Testis (tissue), 3 donors: ENCODE measurements around the gene WASHC3. TPM values are rescaled to one million over a fixed set of nuclear protein-coding genes. Genes with fewer than 3 reads are reported as not detected.

Experiments
- DNase-seq: peaks from one replicate; pipeline ENCODE4 v3.0.0-alpha.2; 2019
- H3K27ac ChIP-seq, 2 donors: fragments of 200-600 bp; sonication (generic); one replicate each; pipeline ENCODE4 v1.5.1; 2019
- H3K27me3 ChIP-seq: fragments of 200-600 bp; sonication (generic); one replicate; pipeline ENCODE4 v1.5.1; 2019
- H3K36me3 ChIP-seq: fragments of 200-600 bp; sonication (generic); one replicate; pipeline ENCODE4 v1.5.1; 2017; ENCODE audit warnings: low read depth; ENCODE audit errors: missing control alignments
- H3K4me1 ChIP-seq: fragments of 200-600 bp; sonication (generic); one replicate; pipeline ENCODE4 v1.5.1; 2019
- H3K4me3 ChIP-seq, 2 donors: fragments of 200-600 bp; sonication (generic); one replicate each; pipeline ENCODE4 v1.5.1; 2017 to 2019
- H3K9me3 ChIP-seq: fragments of 200-600 bp; sonication (generic); one replicate; pipeline ENCODE4 v1.5.1; 2017
- CTCF ChIP-seq, 3 experiments: fragments of 450-650 bp in 2 of 3; fragments of 200-600 bp in 1 of 3; sonication (generic) in 1 of 3; IDR thresholded peaks; one replicate each; pipeline ENCODE4 v1.5.1; 2016 to 2019; ENCODE audit warnings: antibody characterized with exemption in 3 of 3, mild to moderate bottlenecking in 2 of 3, moderate library complexity in 1 of 3
- POLR2A ChIP-seq: fragments of 450-650 bp; IDR thresholded peaks from one replicate; pipeline ENCODE4 v1.6.1; 2017; ENCODE audit warnings: antibody characterized with exemption, mild to moderate bottlenecking, moderate library complexity
- WGBS, 2 donors: methylation state at CpG; one replicate each; pipeline ENCODE4 v1.1.5; 2018; 5-methylcytosine and 5-hydroxymethylcytosine counted together
- intact Hi-C: fragments of 100-400 bp; cut with DNase I; formaldehyde crosslinking; loops from one replicate; pipeline ENCODE4 v1.15.1; 2023; ENCODE audit warnings: low total_unique reads
- polyA plus RNA-seq: library from polyadenylated mRNA; stranded (reverse); fragments of 350-450 nt; fragmentation: Illumina TruSeq; extraction: RNeasy Lipid Tissue Mini Kit (QIAGEN cat#74804); gene quantifications from one replicate; pipeline ENCODE4 v1.2.3, GENCODE V29; 2014; ENCODE audit warnings: low read depth, low replicate concordance; ENCODE audit not compliant: insufficient read depth
- total RNA-seq, 2 donors: library from RNA; depleted of rRNA; stranded (reverse); fragments of >200 nt; gene quantifications; one replicate each; pipeline ENCODE4 v1.2.3, GENCODE V29; 2016

Gene WASHC3
- total and polyA plus RNA-seq, 3 donors from 2014 or later, result 140 to 298 (median 192) TPM

- no peak overlapping the region for H3K4me3 ChIP-seq
- WGBS, 2 donors, result 38 to 39% methylated on average over 3 of the region's 3 CpGs
- H3K9me3 ChIP-seq, result no peaks in the 10 kb centered on the region
- intact Hi-C loops, result no loop called here
- no peak for TF ChIP-seq CTCF (IDR thresholded peaks at IDR 0.05)
- TF ChIP-seq POLR2A, result no peak
- H3K27me3 ChIP-seq, result no peaks in the 10 kb centered on the region
- peaks cover 10% of the 10 kb centered on the region for H3K4me1 ChIP-seq
- H3K27ac ChIP-seq, result peak overlapping the region in 1 of 2 donors; percentile 41
- H3K36me3 ChIP-seq, result no peaks in the 10 kb centered on the region
- DNase-seq, result no peak
Observed at GRCh38 chr12:102069707-102070106, 7.9 kb upstream of the WASHC3 start.

GRCh38 chr12:102067574-102068258 is 5.9 kb upstream of the WASHC3 start:
- intact Hi-C loops, result no loop called here
- no peak overlapping the region for H3K4me3 ChIP-seq
- H3K4me1 ChIP-seq, result peaks cover 10% of the 10 kb centered on the region
- H3K36me3 ChIP-seq, result no peaks in the 10 kb centered on the region
- TF ChIP-seq CTCF (IDR thresholded peaks at IDR 0.05), result no peak
- no peak for TF ChIP-seq POLR2A
- peak overlapping the region in 1 of 2 donors; percentile 47 for H3K27ac ChIP-seq
- H3K27me3 ChIP-seq, result no peaks in the 10 kb centered on the region
- WGBS, 2 donors, result 30 to 37% methylated on average over 5 of the region's 5 CpGs
- H3K9me3 ChIP-seq, result no peaks in the 10 kb centered on the region
- no peak for DNase-seq

- WGBS, 2 donors, result 53 to 75% methylated on average over 1 of the region's 1 CpG
- Histone ChIP-seq H3K27me3 (no peaks in the 10 kb centered on the region), H3K27ac (peak overlapping the region in 1 of 2 donors; percentile 50), H3K9me3 (no peaks in the 10 kb centered on the region), H3K4me1 (peaks cover 10% of the 10 kb centered on the region), H3K36me3 (no peaks in the 10 kb centered on the region), H3K4me3 (no peak overlapping the region)
- no peak for DNase-seq
- TF ChIP-seq CTCF (IDR thresholded peaks at IDR 0.05), result no peak
- TF ChIP-seq POLR2A, result no peak
- intact Hi-C loops, result no loop called here
Observed at GRCh38 chr12:102064476-102064875, 2.7 kb upstream of the WASHC3 start.

GRCh38 chr12:102063069-102063468 is 1.3 kb upstream of the WASHC3 start:
- no peak for TF ChIP-seq CTCF (IDR thresholded peaks at IDR 0.05)
- no peak for TF ChIP-seq POLR2A
- Histone ChIP-seq H3K4me1 (peaks cover under 1% of the 10 kb centered on the region), H3K27me3 (no peaks in the 10 kb centered on the region), H3K4me3 (peak overlapping the region in 1 of 2 donors; percentile 93), H3K36me3 (no peaks in the 10 kb centered on the region), H3K27ac (peak overlapping the region in 1 of 2 donors; percentile 84), H3K9me3 (no peaks in the 10 kb centered on the region)
- intact Hi-C loops, result no loop called here
- WGBS, 2 donors, result 63 to 69% methylated on average over 3 of the region's 3 CpGs
- DNase-seq, result peak; percentile 66

GRCh38 chr12:102062419-102062806 is 622 bp upstream of the WASHC3 start:
- Histone ChIP-seq H3K27ac (peak overlapping the region; percentile 69 to 84), H3K27me3 (no peaks in the 10 kb centered on the region), H3K36me3 (no peaks in the 10 kb centered on the region), H3K4me3 (peak overlapping the region; percentile 69 to 93), H3K9me3 (no peaks in the 10 kb centered on the region), H3K4me1 (no peaks in the 10 kb centered on the region)
- intact Hi-C loops, result no loop called here
- TF ChIP-seq CTCF (IDR thresholded peaks at IDR 0.05), result no peak
- no peak for TF ChIP-seq POLR2A
- 48 to 68% methylated on average over 11 of the region's 11 CpGs for WGBS, 2 donors
- no peak for DNase-seq
